Astrocyte of the spinal cord (primary cell): ENCODE results near the gene LYPD6B.

Experiments used
- DNase-seq: peaks from one replicate; pipeline ENCODE4 v3.0.0; 2011; ENCODE audit warnings: low read depth, low spot score
- H3K4me3 ChIP-seq: 2 replicates; pipeline ENCODE4 v1.5.1; 2011; ENCODE audit warnings: low read depth, mild to moderate bottlenecking, low read length, moderate library complexity
- CTCF ChIP-seq: IDR thresholded peaks from 2 replicates; pipeline ENCODE4 v1.5.1; 2012; ENCODE audit warnings: low read depth, mild to moderate bottlenecking, low read length, inconsistent platforms
- in situ Hi-C: cut with HindIII; loops from 2 replicates; pipeline ENCODE4 v1.10.0; 2017; ENCODE audit warnings: low sequenced_read_pairs

Gene LYPD6B

GRCh38 chr2:149221898-149222297 lies 183.4 kb downstream of the LYPD6B start:
- no peak for TF ChIP-seq CTCF
- no peak for DNase-seq
- no peak overlapping the region for H3K4me3 ChIP-seq
- in situ Hi-C loops = no loop called here

GRCh38 chr2:149223472-149224095 lies 185.1 kb downstream of the LYPD6B start:
- TF ChIP-seq CTCF = no peak
- in situ Hi-C loops = no loop called here
- no peak overlapping the region for H3K4me3 ChIP-seq
- DNase-seq = no peak

- in situ Hi-C loops = no loop called here
- TF ChIP-seq CTCF = no peak
- DNase-seq = no peak
Measured at GRCh38 chr2:149224543-149224942, 186.0 kb downstream of the LYPD6B start.

GRCh38 chr2:149225446-149225845 lies 186.9 kb downstream of the LYPD6B start:
- in situ Hi-C loops = no loop called here
- DNase-seq = no peak
- no peak for TF ChIP-seq CTCF
- no peak overlapping the region for H3K4me3 ChIP-seq

More at GRCh38 chr2:149224543-149224942, 186.0 kb downstream of the LYPD6B start:
- H3K4me3 ChIP-seq = no peak overlapping the region

- in situ Hi-C loops = no loop called here
- no peak for DNase-seq
- no peak overlapping the region for H3K4me3 ChIP-seq
- TF ChIP-seq CTCF = no peak
Measured at GRCh38 chr2:149226790-149227189, 188.3 kb downstream of the LYPD6B start.

- TF ChIP-seq CTCF = no peak
Measured at GRCh38 chr2:149235816-149236375, 197.4 kb downstream of the LYPD6B start.

More at GRCh38 chr2:149235816-149236375, 197.4 kb downstream of the LYPD6B start:
- no peak overlapping the region for H3K4me3 ChIP-seq
- in situ Hi-C loops = no loop called here
- no peak for DNase-seq
